GM21367 (cell line): ENCODE measurements around the gene CCL18.
"Not testable (repeated sequence)": the region's sequence is repeated elsewhere in the genome, so short reads cannot be mapped to it uniquely, and the experiment has no call there.

Experiments used
- ATAC-seq: cut with Tn5 transposase; IDR thresholded peaks from one replicate; pipeline ENCODE4 v1.9.1; 2021; ENCODE audit not compliant: unreplicated experiment

The CCL18 gene, protein sequence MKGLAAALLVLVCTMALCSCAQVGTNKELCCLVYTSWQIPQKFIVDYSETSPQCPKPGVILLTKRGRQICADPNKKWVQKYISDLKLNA

DNA sequence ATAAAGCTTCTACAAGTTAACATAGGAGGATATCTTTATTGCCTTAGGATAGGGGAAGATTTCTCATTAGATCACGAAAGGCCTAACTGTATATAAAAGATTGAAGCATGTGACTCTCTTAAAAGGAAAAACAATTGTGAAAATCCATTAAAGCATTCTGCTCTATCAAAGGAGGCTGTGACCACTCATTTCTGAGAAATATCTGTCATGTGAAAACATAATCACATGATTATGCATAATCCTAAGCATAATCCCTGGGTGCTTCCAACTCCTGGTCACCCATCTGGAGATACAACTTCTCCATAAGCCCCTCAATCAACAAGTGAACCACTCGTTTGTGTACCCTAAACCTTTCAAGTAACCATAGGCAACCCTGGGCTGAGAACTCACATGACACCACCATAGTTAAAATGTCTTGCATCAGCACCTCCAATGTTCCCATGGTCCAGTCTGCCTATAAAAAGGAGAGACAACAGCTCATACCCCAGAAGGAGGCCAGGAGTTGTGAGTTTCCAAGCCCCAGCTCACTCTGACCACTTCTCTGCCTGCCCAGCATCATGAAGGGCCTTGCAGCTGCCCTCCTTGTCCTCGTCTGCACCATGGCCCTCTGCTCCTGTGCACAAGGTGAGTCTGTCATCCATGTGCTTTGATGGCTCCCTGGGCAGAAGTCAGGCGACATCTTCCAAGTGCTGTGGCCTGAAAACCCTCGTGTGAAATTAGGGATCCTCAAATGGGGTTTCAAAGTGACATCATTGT, at the start of gene CCL18:
Gene CCL18 (plus strand): TSS at position 487 of the 756 bp plus-strand sequence. CDS start 71 bp downstream, at position 558.
- no peak for ATAC-seq

DNA sequence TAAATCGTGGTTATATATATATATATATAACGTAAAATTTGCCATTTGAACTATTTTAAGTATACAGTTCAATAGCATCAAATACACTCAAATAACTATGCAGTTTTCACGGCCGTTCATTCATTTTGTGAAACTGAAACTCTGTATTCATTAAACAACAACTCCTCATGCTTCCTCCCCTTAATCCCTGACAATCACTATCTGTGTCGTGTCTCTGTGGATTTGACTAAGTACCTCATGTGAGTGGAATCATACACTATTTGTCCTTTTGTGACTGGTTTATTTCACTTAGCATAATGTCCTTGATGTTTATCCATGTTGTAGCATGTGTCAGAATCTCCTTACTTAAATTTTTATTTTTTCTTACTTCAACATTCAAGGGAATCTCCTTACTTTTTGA, 49.1 kb upstream of the CCL18 start:
- no peak for ATAC-seq

DNA sequence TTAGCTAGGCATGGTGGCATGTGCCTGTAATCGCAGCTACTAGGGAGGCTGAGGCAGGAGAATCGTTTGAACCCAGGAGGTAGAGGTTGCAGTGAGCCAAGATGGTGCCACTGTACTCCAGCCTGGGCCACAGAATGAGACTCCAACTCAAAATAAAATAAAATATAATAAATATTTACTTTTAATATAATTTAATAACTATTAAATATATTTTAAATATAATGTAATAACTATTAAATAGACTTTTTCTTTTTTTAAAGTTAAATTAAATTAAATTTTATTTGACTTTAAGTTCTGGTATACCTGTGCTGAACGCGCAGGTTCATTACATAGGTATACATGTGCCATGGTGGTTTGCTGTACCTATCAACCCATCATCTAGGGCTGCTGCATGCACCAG, 48.2 kb upstream of the CCL18 start:
- not testable (repeated sequence) for ATAC-seq

DNA sequence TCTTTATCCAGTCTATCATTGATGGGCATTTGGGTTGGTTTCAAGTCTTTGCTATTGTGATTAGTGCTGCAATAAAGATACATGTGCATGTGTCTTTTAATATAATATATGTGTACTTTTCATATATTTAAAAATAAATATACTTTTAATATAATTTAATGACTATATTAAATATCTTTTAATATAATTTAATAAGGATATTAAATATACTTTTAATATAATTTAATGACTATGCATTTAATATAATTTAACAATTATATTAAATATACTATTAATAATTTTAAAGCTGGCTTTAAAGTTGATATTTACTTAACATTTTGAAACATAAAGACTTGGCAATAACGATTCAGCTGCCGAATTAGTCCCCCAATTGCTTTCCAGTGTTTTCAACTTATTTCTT, 47.5 kb upstream of the CCL18 start:
- ATAC-seq = no peak

DNA sequence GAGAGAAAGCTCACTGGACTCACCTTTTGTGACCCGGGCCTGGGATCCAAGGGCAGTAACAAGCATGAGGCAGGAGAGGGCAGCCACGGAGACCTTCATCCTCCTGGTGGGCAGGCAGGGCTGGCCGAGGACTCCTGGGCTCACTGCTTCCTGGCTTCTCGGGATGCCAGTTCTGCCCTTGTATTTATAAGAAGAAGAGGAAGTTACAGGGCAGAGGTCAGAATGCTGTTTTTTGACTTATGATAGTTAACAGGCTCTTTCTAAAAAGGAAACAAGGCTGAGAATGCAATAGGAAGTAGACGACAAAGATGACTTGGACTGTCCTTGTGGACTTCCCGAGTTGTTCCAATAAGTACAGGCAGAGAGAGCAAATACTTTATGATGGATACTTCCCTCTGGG, 46.3 kb upstream of the CCL18 start, which contains the start of gene CCL23:
Gene CCL23 (minus strand): TSS at position 174 of the 400 bp plus-strand sequence. CDS start 75 bp downstream, at position 99.
- ATAC-seq = no peak

DNA sequence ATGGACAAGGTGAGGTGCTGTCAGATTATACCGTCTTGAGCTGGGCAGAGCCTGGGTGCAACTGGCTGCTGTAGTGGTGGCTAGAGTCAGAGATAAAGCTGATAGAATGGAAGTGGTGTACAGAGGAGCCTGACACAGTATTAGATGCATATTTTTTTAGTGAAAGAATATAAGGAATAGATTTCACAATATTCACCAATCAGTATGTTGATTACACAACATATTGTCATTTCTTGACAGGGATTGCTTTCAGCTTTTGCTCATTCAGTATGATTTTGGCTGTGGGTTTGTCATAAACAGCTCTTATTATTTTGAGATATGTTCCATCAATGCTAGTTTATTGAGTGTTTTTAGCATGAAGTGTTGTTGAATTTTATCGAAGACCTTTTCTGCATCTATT, 44.6 kb upstream of the CCL18 start:
- no peak for ATAC-seq

DNA sequence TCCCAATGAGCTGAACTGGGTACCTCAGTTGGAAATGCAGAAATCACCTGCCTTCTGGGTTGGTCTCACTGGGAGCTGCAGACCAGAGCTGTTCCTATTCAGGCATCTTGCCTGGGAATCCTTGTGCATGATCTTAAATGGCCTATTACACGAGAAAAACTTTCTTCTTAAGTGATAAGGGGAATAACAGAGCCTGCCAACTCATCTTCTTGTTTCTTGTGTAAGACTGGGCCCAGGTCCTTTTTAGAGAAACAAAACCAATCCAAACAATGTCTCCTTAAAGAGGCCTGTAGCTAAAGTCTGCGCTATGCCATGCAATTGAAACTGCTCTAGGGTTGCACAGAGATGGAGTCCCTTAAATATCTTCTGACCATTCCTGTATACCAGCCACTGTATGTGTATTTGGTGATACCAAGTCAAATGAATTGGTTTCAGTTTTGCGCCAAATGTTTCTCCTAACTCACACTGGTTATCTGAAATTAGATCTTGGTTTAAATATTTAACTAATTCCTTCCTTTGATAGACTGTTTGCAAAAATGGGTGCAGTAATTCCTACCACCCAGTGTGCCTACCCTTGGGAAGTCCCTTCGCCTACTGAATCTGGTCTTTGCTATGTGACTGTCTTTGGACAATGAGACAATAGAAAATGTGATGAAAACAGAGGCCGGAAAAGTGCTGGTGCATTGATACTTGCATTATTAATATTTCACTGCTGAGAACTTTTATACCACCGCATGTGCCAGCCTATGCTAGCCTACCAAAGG, 39.8 kb upstream of the CCL18 start:
- no peak for ATAC-seq

DNA sequence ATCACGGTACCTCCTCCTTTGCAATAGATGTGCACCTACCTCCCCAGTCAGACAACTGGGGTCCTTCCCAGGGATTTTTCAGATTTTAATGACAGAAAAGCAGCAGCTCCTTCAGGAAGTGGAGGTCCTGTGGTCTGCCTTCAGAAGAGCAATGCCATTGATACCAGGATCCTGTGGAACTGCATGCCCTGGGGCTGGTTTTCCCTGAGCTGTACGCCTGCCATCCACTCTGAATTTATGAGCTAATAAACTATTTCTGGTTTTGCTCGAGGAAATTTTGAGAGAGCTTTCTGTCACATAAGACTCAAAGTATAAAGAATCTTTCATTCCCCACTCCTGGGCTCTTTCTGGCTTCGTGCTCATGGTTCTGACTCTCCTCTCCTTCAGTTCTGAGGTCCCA, 36.3 kb upstream of the CCL18 start:
- no peak for ATAC-seq

DNA sequence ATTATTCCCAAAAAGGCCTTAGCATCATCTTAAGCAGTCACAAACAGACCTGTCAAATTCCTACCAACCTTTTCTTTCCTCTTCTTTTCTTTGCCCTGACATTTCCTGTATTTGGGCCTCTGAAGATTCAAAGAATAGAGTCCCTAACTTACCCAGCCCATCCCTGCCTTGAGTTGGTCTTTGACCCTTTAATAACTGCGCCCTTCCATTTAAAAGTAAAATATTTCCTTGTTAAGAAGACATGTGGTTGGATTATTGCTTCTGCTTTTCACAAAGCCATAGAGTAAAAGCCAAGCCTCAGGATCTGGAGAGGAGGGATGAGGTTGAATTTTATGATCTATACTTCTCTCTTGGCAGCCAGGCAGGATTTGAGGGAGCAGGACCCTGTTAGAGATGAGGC, 33.1 kb upstream of the CCL18 start:
- ATAC-seq = no peak

DNA sequence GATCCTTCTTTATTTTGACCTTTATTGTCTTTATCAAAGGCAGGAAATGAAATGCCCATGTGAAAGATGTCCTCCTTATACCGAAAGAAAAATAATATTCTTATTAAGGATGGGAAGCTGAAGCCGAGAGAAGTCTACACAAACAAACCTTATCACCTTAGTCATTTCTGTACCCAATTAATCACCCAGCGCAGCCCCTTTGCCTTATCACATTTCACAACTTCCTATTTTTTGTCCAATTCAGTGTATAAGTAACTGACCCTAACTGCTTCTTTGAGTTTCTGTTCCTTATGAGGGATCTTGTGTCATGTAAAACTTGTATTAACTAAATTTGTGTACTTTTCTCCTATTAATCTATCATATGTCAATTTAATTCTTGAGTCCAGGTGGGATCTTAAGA, 29.9 kb upstream of the CCL18 start:
- no peak for ATAC-seq

DNA sequence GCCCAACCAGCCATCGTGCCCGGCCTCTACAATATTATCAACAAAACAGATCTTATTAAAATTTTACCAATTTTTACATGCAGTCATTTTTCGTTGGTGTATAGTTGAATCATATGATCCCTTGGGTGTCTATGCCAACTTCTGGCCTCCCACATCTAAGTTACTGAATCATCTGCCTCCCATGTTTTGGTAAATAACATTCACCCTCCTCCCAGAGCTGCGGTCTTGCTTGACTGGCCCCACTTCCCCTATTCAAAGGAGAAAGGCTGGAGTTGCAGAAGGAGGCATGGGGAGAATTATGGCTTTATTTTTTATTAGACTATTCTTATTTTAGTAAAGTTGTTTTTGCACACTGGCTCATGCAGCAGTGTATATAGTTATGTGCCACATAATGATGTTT, 27.8 kb upstream of the CCL18 start:
- ATAC-seq = no peak

DNA sequence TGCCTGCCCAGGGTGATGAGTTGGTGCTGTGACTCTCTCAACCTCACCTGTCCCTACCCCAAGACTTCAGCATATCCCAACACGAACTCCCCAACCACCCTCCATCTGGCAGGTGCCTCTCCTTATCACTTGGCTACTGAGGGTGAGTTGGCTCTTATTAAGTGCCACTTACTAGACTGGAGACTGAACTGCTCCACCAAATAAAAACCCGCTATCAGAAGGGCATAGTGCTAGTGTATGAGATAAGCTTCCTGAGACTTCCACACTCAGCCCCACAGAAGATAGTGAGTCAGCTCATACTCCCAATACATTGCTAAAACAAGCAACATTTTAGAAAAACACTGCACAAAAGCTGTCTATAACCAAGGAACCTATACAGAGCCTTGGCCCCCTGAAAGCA, 16.0 kb upstream of the CCL18 start:
- no peak for ATAC-seq

DNA sequence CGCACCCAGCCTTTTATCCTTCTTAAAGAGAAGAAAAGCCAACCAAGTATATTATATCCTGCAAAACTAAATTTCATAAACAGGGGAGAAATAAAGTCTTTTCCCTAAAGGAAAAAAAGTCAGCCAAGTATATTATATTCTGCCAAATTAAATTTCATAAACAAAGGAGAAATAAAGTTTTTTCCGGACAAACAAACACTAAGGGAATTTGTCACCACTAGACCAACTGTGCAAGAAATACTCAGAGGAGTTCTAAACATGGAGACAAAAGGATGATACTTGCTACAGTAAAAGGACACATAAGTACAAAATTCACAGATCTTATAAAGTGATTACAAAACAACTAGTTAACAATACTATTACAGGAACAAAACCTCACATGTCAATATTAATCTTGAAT, 14.4 kb upstream of the CCL18 start:
- no peak for ATAC-seq

DNA sequence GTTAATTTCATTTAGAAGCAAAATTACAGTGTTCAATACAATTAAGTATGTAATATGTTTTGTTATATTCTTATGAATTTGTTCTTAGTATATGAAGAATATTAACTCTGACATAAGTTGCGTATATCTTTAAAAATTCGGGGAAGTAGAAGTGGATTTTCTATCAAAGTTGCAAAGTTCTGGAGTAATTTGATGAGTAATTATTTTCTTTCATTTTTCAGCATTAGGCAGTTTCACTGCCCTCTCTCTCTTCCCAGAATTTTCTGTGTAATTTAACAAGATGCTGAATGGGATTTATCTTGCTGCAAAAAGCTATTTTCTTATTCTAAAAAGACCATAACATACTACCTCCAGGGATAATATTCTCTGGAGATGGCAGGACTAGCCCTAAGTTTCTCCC, 8.9 kb upstream of the CCL18 start:
- no peak for ATAC-seq

DNA sequence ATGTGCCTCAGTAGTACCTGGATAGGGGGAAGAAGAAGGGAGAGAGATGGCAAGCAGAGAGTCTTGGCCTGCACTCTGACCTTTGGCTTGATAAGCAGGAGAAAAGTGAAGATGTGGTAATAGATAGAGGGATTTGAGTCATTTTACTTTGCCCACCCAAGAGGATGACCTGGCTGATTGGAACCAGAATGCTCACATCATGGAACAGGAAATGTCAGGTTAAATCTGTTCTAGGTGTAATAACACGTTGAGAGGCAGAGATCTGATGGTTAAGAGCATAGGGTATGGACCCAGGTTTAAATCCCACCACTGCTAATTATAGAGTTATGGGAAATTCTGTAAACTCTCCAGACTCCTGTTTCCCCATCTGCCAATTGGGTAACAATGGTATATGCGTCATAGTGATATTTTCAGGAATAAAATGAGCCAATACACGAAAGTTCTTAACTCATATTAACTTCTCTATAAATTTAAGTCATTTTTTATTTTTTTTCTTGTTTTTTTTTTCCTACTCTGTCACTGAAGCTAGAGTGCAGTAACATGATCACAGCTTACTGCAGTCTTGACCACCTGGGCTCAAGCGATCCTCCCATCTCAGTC, 8.1 kb upstream of the CCL18 start:
- ATAC-seq = no peak

DNA sequence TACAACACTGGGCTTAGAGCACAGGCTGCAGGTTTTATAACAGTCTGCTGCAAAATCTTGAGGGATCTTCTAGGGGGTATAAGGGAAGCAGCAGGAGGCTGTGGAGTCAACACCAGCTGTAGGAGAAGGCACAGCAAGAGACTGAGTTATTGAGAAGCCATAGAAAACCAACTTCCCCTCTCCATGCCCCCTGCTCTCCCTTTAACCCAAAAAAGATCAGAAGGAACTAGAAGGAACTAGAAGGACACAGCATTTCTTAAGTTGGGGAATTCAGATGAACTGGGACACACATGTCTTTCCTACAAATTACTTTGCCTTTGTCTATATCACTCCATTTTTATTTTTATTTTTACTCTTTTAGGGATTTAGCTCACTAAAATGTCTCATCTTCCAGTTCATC, 6.2 kb upstream of the CCL18 start:
- no peak for ATAC-seq

DNA sequence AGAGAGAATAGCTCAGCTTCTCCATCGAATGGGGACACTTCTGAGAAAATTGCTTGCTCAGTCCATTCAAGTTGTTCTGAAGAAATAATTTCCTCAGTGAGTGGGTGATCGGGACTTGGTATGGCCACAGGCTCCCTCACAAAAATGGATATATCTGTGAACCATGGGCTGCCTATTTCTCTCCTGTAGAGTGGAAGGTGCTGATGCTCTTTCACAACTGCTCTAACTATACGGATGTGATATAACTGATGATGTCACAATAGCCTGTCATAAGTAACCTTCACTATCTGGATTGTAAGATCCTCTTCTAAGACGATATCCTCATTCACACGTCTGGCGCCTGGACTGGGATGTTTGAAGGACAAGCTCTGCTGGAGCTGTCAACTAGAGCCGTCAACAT, 4.7 kb upstream of the CCL18 start:
- no peak for ATAC-seq

DNA sequence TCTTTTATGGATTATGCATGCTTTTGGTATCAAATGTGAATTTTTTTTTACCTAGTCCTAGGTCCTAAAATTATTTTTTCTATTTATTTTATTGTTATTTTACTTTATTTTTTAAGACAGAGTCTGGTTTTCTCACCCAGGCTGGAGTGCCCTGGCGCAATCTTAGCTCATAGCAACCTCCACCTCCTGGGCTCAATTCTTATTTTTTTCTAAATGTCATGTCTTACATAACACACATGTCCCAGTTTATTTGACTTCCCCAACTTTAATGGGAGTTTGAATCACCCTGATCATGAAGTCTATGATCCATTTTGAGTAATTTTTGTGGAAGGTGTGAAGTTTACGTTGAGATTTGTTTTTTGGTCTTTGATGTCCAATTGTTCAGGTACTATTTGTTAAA, 3.3 kb upstream of the CCL18 start:
- ATAC-seq = no peak

DNA sequence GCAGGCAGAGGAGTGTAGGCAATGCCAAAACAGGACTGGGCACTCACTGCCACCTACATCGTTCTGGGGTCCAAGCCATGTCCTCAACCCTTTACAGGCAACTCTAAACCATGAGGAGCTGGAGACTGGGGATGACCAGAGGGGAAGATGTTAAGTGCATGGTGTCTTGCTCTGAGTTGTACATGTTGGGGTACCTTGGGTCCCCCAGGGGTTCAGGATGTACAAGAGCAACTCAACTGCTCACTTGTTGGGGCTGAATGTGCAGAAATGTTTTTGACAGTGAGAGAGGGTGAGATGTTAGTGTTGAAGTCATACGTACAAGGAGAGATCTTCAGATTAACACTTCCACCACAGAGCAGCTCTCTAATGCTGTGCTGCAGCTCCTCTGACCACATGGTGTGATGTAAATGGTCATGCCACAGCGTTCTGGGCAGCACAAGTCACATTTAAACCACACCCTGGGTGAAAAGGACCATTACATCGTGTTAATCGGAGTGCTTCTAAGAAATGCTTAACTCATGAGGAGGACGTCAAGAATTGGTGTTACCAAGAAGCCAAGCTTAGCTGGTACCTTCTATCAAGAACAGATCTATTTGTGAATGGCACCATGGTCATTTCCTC, 2.4 kb downstream of the CCL18 start:
- no peak for ATAC-seq

DNA sequence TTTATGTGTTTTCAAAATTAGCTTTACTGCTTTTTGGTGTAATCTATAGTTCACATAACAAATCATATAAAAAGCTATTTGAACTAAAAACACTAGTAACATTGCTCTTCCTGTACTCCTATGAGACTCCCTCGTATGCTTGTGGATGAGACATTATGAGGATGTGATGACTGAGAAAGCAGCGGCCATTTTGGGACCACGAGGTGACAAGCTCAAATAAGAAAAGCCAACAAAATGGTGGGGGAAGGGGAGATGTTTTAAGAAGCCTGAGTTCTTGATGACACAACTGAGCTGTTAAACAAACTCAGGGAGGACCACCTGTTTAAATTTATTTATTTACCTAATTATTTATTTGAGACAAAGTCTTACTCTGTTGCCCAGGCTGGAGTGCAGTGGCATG, 4.5 kb downstream of the CCL18 start:
- ATAC-seq = no peak

DNA sequence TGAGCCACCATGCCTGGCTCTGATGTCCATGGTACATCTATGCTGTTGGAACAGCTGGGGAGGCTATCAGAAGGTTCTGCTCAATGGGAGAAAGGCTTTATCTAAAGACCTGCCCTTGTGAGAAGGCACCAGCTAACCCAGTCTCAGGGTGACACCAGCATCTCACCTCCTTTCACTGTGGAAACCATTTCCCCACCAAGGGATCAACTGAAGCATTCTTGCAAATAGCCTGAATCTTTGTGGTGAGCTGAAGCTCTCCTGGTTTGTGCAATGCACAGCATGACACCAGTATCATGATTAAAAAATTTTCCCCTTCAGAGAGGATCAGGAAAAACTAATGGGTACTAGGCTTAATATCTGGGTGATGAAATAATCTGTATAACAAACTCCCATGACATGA, 5.1 kb downstream of the CCL18 start:
- ATAC-seq = no peak
